Measurements from ENCODE around the gene WNT9B.

DNA sequence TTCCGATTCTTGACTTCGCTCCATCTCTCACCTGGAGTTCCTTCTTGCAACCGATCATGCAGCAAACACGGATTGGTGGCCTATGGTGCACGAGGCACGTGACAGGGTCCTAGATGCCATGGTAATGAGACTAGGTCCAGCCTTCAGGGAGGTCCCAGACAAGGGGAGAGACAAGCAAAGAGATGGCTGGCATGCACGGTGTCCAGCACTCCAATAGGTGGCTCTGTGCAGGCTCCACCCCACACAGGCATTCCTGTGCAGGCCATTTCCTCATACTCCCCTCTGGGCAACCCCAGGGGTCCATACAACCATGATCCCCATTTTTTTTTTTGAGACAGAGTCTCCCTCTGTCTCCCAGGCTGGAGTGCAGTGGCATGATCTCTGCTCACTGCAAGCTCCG is 31.3 kb downstream of the WNT9B start:
- TF ChIP-seq, protein P1, sequence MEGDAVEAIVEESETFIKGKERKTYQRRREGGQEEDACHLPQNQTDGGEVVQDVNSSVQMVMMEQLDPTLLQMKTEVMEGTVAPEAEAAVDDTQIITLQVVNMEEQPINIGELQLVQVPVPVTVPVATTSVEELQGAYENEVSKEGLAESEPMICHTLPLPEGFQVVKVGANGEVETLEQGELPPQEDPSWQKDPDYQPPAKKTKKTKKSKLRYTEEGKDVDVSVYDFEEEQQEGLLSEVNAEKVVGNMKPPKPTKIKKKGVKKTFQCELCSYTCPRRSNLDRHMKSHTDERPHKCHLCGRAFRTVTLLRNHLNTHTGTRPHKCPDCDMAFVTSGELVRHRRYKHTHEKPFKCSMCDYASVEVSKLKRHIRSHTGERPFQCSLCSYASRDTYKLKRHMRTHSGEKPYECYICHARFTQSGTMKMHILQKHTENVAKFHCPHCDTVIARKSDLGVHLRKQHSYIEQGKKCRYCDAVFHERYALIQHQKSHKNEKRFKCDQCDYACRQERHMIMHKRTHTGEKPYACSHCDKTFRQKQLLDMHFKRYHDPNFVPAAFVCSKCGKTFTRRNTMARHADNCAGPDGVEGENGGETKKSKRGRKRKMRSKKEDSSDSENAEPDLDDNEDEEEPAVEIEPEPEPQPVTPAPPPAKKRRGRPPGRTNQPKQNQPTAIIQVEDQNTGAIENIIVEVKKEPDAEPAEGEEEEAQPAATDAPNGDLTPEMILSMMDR (IDR thresholded peaks at IDR 0.05): no peak
- no peak for TF ChIP-seq POLR2A (IDR thresholded peaks at IDR 0.05)
